ENCODE results near the gene STAT5B.
"Not testable (repeated sequence)": the region's sequence is repeated elsewhere in the genome, so short reads cannot be mapped to it uniquely, and the experiment has no call there.

STAT5B gene

GRCh38 chr17:42271006-42271778, 5.0 kb downstream of the STAT5B start:
- Mint-ChIP-seq H3K9me3 (no peaks in the 10 kb centered on the region), H3K27ac (peak overlapping the region; percentile 94), H3K36me3 (peaks cover 89% of the 10 kb centered on the region), H3K4me3 (peak overlapping the region; percentile 91), H3K4me1 (peaks cover 73% of the 10 kb centered on the region)
- DNase-seq (ENCODE audit: low spot score in 2 of 2): no peak
- peak; percentile 53 for ATAC-seq

- no peak for DNase-seq (ENCODE audit: low spot score in 2 of 2)
- Mint-ChIP-seq H3K4me3 (peak overlapping the region; percentile 91), H3K4me1 (peaks cover 73% of the 10 kb centered on the region), H3K27ac (peak overlapping the region; percentile 94), H3K36me3 (peaks cover 88% of the 10 kb centered on the region), H3K9me3 (no peaks in the 10 kb centered on the region)
- no peak for ATAC-seq
Observed at GRCh38 chr17:42270596-42270995, 5.6 kb downstream of the STAT5B start.

- Mint-ChIP-seq H3K4me3 (peak overlapping the region; percentile 91), H3K9me3 (no peaks in the 10 kb centered on the region), H3K36me3 (peaks cover 88% of the 10 kb centered on the region), H3K27ac (peak overlapping the region; percentile 94), H3K4me1 (peaks cover 73% of the 10 kb centered on the region)
- ATAC-seq (no peak), DNase-seq (ENCODE audit: low spot score in 2 of 2) (no peak)
Observed at GRCh38 chr17:42270170-42270535, 6.0 kb downstream of the STAT5B start.

DNA sequence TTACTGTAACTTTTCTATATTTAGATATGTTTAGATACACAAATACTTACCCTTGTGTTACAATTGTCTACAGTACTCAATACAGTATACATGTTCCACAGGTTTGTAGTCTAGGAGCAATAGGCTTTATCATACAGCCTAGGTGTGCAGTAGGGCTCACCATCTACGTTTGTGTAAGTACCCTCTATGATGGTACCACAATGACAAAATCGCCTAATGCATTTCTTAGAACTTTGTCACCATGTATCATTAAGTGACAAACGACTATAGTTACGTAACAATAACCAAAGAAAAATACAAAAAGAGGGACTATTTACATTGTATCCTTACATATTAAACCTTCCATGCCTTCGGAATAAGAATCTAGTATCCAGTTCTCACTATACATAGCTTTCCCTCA, 8.0 kb downstream of the STAT5B start:
- ATAC-seq (no peak), DNase-seq (ENCODE audit: low spot score in 2 of 2) (no peak)
- peaks cover 72% of the 10 kb centered on the region for H3K36me3 Mint-ChIP-seq
- peak overlapping the region; percentile 94 for H3K27ac Mint-ChIP-seq
- peaks cover 59% of the 10 kb centered on the region for H3K4me1 Mint-ChIP-seq
- peak overlapping the region; percentile 91 for H3K4me3 Mint-ChIP-seq
- no peaks in the 10 kb centered on the region for H3K9me3 Mint-ChIP-seq

DNA sequence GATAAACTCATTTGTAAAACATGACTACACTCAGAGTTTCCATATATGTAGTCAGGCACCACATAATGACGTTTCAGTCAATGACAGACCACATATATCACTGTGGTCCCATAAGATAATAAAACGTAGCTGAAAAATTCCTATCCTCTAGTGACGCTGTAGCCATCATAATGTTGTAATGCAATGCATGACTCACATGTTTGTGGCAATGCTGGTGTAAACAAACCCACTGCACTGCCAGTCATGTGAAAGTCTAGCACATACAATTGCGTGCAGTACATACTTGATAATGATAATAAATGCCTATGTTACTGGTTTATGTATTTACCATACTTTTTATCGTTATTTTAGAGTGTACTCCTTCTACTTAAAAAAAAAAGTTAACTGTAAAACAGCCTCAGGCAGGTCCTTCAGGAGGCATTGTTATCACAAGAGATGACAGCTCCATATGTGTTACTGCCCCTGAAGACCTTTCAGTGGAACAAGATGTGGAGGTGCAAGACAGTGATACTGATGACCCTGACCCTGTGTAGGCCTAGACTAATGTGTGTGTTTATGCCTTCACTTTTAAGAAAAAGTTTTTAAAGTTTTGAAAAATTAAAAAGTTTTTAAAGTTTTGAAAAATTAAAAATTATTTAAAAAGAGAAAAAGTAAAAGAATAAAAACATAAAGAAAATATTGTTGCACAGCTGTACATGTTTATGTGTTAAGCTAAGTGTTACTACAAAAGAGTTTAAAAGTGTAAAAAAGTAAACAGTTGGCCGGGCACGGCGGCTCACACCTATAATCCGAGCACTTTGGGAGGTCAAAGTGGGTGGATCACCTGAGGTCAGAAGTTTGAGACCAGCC, 9.0 kb downstream of the STAT5B start:
- DNase-seq (ENCODE audit: low spot score in 2 of 2) (peak in 1 of 2 donors; percentile 73), ATAC-seq (peak; percentile 98)
- Mint-ChIP-seq H3K27ac (peak overlapping the region; percentile 94), H3K4me3 (peak overlapping the region; percentile 54), H3K4me1 (peaks cover 50% of the 10 kb centered on the region), H3K36me3 (peaks cover 62% of the 10 kb centered on the region), H3K9me3 (no peaks in the 10 kb centered on the region)

GRCh38 chr17:42266462-42266861, 9.7 kb downstream of the STAT5B start:
- no peak for DNase-seq (ENCODE audit: low spot score in 2 of 2)
- peaks cover 43% of the 10 kb centered on the region for H3K4me1 Mint-ChIP-seq
- ATAC-seq: no peak
- H3K36me3 Mint-ChIP-seq: peaks cover 58% of the 10 kb centered on the region
- H3K4me3 Mint-ChIP-seq: peak overlapping the region; percentile 54
- peak overlapping the region; percentile 94 for H3K27ac Mint-ChIP-seq
- H3K9me3 Mint-ChIP-seq: no peaks in the 10 kb centered on the region

- H3K4me3 Mint-ChIP-seq; DNase-seq (ENCODE audit: low spot score in 2 of 2); H3K9me3 Mint-ChIP-seq; H3K27ac Mint-ChIP-seq; ATAC-seq: not testable (repeated sequence)
- H3K4me1 Mint-ChIP-seq: peaks cover 26% of the 10 kb centered on the region
- H3K36me3 Mint-ChIP-seq: peaks cover 37% of the 10 kb centered on the region
Observed at GRCh38 chr17:42264366-42264765, 11.8 kb downstream of the STAT5B start.

- peaks cover 27% of the 10 kb centered on the region for H3K4me1 Mint-ChIP-seq
- H3K27ac Mint-ChIP-seq: no peak overlapping the region
Observed at GRCh38 chr17:42260318-42260717, 15.9 kb downstream of the STAT5B start.

DNA sequence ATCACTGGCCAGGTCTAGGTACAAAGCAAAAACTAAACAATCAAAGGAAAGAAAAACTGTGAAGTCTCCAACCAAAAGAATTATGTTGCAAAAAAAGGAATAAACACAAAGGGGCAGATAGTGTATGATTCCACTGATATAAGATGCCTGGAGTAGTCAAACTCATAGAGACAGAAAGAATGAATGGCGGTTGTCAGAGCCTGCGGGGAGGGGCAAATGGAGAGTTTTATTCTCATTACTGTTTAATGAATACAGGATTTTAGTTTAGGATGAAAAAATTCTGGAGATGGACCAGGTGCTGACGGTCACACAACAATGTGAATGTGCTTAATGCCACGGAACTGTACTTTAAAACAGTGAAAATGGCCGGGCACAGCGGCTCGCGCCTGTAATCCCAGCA, 20.7 kb downstream of the STAT5B start:
- H3K27ac Mint-ChIP-seq: peak overlapping the region; percentile 84
- ATAC-seq (no peak), DNase-seq (ENCODE audit: low spot score in 2 of 2) (no peak)
- no peaks in the 10 kb centered on the region for H3K9me3 Mint-ChIP-seq
- H3K4me1 Mint-ChIP-seq: peaks cover 70% of the 10 kb centered on the region
- peaks cover 12% of the 10 kb centered on the region for H3K36me3 Mint-ChIP-seq
- H3K4me3 Mint-ChIP-seq: no peak overlapping the region

More at GRCh38 chr17:42260318-42260717, 15.9 kb downstream of the STAT5B start:
- H3K9me3 Mint-ChIP-seq: no peaks in the 10 kb centered on the region
- H3K36me3 Mint-ChIP-seq: peaks cover 8% of the 10 kb centered on the region
- DNase-seq (ENCODE audit: low spot score in 2 of 2): no peak
- no peak for ATAC-seq
- no peak overlapping the region for H3K4me3 Mint-ChIP-seq

GRCh38 chr17:42253578-42253977, 22.6 kb downstream of the STAT5B start:
- peak overlapping the region; percentile 81 for H3K4me3 Mint-ChIP-seq
- peak overlapping the region; percentile 98 for H3K27ac Mint-ChIP-seq
- H3K36me3 Mint-ChIP-seq: peaks cover 28% of the 10 kb centered on the region
- H3K9me3 Mint-ChIP-seq: no peaks in the 10 kb centered on the region
- DNase-seq (ENCODE audit: low spot score in 2 of 2): no peak
- no peak for ATAC-seq
- peaks cover 79% of the 10 kb centered on the region for H3K4me1 Mint-ChIP-seq

GRCh38 chr17:42252597-42253550, 23.3 kb downstream of the STAT5B start:
- DNase-seq (ENCODE audit: low spot score in 2 of 2): no peak
- Mint-ChIP-seq H3K4me3 (peak overlapping the region; percentile 81), H3K36me3 (peaks cover 32% of the 10 kb centered on the region), H3K9me3 (no peaks in the 10 kb centered on the region), H3K4me1 (peaks cover 81% of the 10 kb centered on the region), H3K27ac (peak overlapping the region; percentile 98)
- peak; percentile 88 for ATAC-seq

GRCh38 chr17:42251115-42251514, 25.1 kb downstream of the STAT5B start:
- Mint-ChIP-seq H3K4me3 (peak overlapping the region; percentile 81), H3K4me1 (peaks cover 89% of the 10 kb centered on the region), H3K9me3 (no peaks in the 10 kb centered on the region), H3K27ac (peak overlapping the region; percentile 98), H3K36me3 (peaks cover 42% of the 10 kb centered on the region)
- ATAC-seq (no peak), DNase-seq (ENCODE audit: low spot score in 2 of 2) (no peak)

DNA sequence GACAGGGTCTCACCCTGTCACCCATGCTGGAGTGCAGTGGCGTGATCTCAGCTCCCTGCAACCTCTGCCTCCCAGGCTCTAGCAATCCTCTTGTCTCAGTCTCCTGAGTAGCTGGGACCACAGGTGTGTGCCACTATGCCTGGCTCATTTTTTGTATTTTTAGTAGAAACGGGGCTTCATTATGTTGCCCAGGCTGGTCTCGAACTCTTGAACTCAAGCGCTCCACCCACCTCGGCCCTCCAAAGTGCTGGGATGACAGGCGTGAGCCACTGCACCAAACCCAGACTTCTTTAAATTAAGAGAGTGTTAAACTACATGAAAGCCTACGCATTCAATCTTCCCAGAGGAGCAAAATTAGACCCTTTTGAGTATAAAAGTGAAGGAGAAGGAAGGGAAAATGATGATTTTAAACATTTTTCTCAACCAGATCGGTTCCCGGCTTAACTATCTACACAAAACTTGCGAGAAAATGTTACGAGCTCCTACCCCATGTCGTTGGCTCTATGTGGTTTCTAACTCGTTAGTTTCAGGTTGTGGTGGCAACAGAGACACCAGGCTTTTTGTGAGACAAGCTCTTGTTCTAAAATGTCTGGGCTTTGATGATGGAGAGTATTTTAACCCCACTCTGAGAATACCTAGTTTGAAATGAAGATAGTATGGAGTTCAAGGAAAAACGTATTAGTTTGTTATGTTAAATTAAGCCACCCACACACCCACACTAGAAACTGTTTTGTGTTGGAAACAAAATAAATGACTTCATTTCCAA, 26.3 kb downstream of the STAT5B start:
- peak overlapping the region; percentile 81 for H3K4me3 Mint-ChIP-seq
- peaks cover 80% of the 10 kb centered on the region for H3K4me1 Mint-ChIP-seq
- peaks cover 49% of the 10 kb centered on the region for H3K36me3 Mint-ChIP-seq
- ATAC-seq (peak; percentile 73), DNase-seq (ENCODE audit: low spot score in 2 of 2) (peak in 1 of 2 donors; percentile 74)
- H3K9me3 Mint-ChIP-seq: no peaks in the 10 kb centered on the region
- peak overlapping the region; percentile 98 for H3K27ac Mint-ChIP-seq
